Stimulated activated CD8-positive, alpha-beta memory T cell treated with anti-CD3 and anti-CD28 coated beads, Interleukin-15, amount 100 ng/mL, for 1 hour (primary cell): ENCODE results near the gene SLC7A7.
"Not testable (repeated sequence)": the region's sequence is repeated elsewhere in the genome, so short reads cannot be mapped to it uniquely, and the experiment has no call there.

ENCODE experiments used
- DNase-seq: peaks from one replicate; pipeline ENCODE4 v3.0.0-alpha.2; 2020; ENCODE audit warnings: low read depth

SLC7A7 gene

DNA sequence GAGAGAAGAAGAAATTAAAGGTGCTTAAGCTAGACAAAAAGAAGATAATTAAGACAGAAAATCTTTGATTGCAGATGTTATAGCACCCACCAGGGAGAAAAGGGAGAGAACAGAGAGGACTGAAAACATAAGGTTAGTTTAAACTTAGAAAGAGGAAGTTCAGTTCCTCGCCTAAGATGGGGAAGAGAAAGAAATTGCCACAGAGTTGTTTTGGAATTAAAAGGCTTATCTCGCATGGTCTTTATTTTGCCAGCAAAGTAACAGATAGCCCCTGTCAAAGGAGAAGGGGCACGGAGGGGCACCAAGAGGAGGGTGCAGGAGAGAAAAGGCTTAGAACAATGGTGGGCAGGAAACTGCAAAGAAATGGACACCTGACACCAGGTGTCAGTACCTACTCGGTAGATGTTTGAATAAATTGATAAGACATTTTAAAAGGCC lies 66.6 kb downstream of the SLC7A7 start:
- DNase-seq: no peak

DNA sequence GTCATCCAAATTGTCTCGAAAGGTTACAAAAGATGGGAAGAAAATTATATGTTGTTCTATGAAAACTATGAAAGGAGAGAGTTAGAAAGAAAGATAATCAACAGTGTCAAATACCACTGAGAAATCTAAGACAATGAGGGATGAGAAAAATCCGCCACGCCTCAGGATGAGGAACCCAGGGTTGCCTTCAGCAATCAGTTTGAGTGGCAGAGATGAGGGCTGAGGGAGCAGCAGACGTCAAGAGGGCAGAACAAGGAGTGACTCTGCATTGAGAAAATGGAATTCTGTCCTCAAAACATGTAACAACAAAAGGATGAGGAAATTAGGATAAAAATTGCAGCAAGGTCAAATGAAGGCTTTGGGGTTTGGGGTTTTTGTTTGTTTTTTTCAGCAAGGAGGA lies 67.0 kb downstream of the SLC7A7 start:
- DNase-seq: no peak

DNA sequence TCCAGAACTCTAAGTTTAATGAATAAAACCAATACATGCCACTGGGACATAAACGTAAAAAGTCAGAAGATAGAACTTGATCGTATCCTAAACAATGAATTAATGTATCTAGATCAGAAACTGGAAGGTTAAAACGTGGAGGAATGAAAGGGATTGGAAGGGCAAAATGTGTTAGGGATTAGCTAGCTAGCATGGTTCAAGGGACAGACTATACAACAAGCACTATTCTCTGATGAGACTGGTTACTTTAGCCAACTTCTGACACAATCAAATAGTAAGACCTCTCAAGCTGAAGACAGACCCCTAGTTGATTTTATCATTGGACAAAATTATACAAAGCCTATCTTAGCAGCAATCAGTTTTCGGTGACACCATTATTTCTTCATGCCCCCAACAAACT lies 67.5 kb downstream of the SLC7A7 start:
- DNase-seq: no peak

DNA sequence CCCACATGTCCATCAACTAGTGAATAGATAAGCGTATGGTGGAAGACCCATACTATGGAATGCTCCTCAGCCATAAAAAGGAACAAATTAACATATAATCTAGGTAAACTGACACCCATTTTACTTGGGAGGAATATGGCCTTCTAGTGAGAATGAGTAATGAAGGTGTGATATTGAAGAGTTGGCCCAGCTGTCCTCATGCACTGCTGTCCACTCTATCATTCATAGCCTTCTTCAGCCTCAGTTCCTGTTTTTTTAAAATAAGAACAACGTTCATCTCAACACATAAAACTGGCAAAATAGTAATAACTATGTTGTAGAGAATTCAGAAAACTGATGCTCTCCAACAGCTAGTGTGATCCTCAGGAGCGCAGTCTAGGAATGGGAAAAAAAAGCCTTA lies 75.2 kb downstream of the SLC7A7 start:
- no peak for DNase-seq

DNA sequence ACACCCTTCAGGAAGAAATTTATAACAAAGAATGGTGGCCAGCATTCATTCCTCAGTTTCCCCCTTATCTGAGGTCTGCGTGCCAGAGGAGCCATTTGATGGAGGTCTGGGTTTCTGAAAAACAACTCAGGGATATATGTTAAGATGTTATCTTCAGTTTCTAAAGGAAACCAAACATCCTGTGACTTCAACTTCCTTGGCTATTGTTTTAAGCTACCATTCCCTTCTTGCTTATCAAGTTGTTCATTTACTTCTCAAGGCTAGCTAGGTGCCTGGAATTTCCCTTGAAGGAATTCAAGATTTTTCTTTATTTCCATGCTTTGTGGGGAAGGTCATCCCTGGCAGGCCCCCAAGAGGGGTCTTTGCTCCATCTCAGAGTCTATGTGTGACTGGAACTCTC lies 75.8 kb downstream of the SLC7A7 start:
- no peak for DNase-seq

DNA sequence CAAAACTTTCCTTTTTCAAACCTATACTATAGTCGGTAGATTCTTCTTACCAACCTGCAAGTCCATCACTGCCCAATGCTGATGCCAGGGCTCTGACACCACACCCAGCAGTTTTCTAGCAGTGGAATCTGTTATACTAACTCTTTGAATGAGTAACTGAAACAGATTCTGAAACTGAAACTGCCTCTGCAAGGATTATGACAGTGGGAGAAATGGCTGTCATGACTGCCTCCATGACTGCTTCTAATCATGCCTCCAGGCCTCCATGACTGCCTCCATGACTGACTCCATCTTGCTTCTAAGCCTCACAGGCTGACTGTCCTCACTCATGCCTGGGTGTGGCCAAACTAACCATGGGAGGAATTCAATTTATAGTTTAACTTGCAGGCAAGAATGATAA lies 78.2 kb downstream of the SLC7A7 start:
- no peak for DNase-seq

DNA sequence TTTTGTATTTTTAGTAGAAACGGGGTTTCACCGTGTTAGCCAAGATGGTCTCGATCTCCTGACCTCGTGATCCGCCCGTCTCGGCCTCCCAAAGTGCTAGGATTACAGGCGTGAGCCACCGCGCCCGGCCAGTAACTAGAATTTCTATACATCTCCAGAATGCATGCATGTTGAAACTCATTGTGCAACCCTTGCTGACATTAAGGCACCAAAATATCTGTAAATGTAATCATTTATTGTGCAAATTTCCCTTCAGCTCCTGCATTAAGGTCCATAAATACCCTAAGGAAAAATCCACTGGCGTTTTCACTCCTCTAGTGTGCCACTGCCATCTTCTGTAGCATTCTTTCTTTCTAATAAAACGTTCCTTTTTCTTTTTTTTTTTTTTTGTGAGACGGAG lies 78.9 kb downstream of the SLC7A7 start:
- DNase-seq: not testable (repeated sequence)

DNA sequence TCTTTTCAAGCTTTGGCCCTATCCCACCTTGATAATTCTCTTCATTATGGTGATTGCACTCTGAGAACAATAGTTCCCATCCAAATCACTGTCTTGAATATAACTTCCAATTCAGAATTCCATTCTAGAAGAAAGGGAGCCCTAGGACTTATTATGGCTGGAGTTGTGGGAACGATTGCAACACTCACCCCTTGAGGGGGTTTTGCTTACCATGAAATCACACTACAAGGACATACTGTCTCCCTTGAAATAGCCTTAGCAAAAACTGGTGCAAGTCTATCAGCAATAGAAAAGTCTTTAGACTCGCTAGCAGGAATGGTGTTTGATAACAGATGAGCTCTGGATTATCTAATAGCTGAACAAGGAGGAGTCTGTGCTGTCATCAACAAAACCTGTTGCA lies 80.1 kb downstream of the SLC7A7 start:
- DNase-seq: no peak

DNA sequence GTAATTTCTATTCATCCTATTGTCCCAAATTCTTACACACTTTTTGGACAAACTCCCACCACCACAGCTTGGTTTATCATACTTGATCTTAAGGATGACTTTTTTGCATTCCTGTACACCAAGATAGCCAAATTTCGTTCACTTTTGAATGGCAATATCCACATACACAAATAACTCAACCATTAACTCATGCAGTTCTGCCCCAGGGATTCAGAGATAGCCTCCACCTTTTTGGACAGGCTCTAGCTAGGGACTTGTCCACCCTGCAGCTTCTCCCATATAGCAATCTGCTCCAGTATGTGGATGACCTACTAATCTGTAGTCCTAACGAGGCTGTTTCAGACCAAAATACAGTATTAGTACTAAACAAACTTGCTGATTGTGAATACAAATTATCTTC lies 81.4 kb downstream of the SLC7A7 start:
- DNase-seq: no peak

DNA sequence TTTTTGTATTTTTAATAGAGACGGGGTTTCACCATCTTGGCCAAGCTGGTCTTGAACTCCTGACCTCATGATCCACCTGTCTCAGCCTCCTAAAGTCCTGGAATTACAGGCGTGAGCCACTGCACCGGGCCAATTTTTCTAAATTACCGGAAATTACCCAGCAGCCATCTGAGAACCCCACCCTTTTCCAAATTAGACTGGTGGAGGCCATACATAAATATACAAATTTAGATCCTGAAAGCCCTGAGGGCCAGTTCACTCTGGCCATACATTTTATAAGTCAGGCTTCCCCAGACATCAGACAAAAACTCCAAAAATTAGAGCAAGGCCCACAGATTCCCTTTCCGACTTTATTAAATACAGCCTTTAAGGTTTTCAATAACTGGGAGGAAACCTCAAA lies 83.2 kb downstream of the SLC7A7 start:
- DNase-seq: not testable (repeated sequence)

DNA sequence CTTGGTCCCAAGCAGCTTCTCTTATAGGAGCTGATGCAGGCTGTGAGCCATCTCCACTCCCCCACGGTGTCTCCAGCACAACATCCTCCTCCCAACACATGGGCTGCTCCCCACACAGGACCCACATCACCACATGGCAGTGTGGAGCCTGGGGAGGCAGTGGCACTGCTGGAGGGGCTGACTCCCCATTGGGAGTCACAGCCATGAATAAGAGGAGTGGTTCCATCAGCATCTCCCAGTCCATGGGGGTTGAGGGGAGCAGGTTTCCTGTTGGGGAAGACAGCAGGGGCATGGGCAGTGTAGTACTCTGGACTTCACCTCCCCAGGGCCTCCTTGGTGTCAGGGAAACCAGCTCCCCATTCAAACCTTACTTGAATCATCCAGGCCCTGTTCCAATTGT lies 89.2 kb downstream of the SLC7A7 start:
- no peak for DNase-seq

DNA sequence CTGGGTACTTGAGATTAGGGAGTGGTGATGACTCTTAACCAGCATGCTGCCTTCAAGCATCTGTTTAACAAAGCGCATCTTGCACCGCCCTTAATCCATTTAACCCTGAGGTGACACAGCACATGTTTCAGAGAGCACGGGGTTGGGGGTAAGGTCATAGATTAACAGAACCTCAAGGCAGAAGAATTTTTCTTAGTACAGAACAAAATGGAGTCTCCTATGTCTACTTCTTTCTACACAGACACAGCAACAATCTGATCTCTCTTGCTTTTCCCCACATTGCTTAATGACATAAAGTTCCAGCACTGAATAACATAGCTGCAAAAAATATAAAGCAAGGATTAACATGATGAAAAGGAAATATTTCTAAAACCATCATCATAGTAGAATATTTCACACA lies 89.9 kb downstream of the SLC7A7 start:
- not testable (repeated sequence) for DNase-seq

DNA sequence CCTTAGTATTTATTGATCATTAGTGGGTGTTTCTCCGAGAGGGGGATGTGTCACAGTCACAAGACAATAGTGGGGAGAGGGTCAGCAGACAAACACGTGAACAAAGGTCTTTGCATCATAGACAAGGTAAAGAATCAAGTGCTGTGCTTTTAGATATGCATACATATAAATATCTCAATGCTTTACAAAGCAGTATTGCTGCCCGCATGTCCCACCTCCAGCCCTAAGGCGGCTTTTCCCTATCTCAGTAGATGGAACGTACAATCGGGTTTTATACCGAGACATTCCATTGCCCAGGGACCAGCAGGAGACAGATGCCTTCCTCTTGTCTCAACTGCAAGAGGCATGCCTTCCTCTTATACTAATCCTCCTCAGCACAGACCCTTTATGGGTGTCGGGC lies 90.4 kb downstream of the SLC7A7 start:
- not testable (repeated sequence) for DNase-seq

DNA sequence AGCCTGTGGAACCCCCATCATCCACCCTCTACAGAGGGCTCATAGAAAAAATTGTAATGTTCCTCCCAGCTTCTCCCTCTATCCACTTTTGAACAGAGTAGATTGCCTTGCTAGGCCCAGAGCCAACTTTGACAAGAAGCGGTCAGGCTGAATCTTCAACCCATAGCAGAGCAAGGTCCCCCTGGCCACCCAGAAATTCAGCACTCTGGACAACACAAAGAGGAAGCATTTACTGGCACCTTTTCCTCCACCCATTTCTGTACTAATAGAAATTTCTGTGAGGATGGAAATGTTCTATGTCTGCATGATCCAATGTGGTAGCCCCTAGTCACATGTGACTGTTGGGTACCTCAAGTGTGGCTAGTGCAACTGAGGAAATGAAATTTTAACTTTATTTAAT lies 91.4 kb downstream of the SLC7A7 start:
- no peak for DNase-seq
